ENCODE measurements around the gene FFAR3. TPM values are rescaled to one million over a fixed set of nuclear protein-coding genes. Genes with fewer than 3 reads are reported as not detected.

Gene FFAR3
- total and polyA plus RNA-seq, 2 of the 13 experiments (the other 11 are each of a cell fraction or from before 2014, with no cell fraction given), result not detected

DNA sequence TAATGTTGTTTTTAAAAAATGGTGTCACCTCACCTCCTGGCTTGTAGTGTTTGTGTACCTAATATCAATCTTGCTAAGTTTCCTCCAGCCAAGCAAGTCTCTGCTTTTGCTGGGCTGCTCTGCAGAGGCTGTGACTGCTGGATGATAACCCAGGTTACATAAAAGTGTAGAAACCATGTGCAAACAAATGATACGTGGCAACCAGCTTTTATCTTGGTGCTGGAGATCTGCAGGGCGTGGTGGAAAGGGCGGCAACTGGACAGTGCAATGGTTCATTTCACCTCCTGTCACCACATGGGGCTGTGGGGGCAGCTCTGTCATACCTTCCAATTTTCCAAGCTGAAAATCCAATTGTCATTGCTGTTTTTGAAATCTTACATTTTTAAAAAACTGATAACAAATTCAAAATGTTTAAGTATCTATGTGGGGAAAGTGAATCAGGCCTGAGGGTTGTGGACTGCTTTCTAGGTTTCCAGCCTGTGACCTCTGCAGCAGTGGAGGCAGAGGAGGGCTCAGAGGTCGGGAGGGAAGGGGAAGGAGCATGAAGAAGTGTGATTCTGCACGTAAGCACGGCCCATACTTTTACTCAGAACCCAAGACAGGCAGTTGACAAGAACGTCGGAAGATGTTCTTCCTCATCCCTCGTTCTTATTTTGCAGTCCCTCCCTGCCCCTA is 22.3 kb downstream of the FFAR3 start (continued):
- TF ChIP-seq ZNF367 (CRISPR knock-in tag; IDR thresholded peaks at IDR 0.05; ENCODE audit: borderline replicate concordance) (no peak), SRSF4 (IDR thresholded peaks at IDR 0.05; ENCODE audit: low read depth, low read length, poor library complexity, severe bottlenecking) (no peak), JARID2 (CRISPR knock-in tag; IDR thresholded peaks at IDR 0.05; ENCODE audit: insufficient replicate concordance) (no peak), DR1 (CRISPR knock-in tag; IDR thresholded peaks at IDR 0.05) (no peak), CEBPB (IDR thresholded peaks at IDR 0.05; ENCODE audit: borderline replicate concordance, low read depth, low read length) (no peak), FOXP1 (IDR thresholded peaks at IDR 0.05) (no peak), FOXP1 (CRISPR knock-in tag; IDR thresholded peaks at IDR 0.05) (peak; percentile 61; the same call in 1 of the 2 replicates), ATF7 (IDR thresholded peaks at IDR 0.05) (no peak), ATF7 (CRISPR knock-in tag; IDR thresholded peaks at IDR 0.05) (peak; percentile 69; the same call in 1 of the 2 replicates), ZFP41 (CRISPR knock-in tag; IDR thresholded peaks at IDR 0.05; ENCODE audit: borderline replicate concordance) (no peak), ZNF496 (CRISPR knock-in tag; IDR thresholded peaks at IDR 0.05; ENCODE audit: insufficient replicate concordance) (no peak), NONO (IDR thresholded peaks at IDR 0.05) (no peak), NONO (CRISPR knock-in tag; conservative IDR thresholded peaks at IDR 0.05) (0 out of 2 replicates have a peak, but pooled peaks have one; percentile 36), SRSF9 (IDR thresholded peaks at IDR 0.05; ENCODE audit: borderline replicate concordance, insufficient read depth, low read depth, low read length, poor library complexity, severe bottlenecking) (no peak), TERF1 (CRISPR knock-in tag; IDR thresholded peaks at IDR 0.05) (no peak), ZBTB8A (CRISPR knock-in tag; IDR thresholded peaks at IDR 0.05; ENCODE audit: borderline replicate concordance, low read depth) (no peak), EP300 (IDR thresholded peaks at IDR 0.05; ENCODE audit: low read depth in 2 of 2, low read length in 2 of 2) (peak in 1 of 2 experiments; percentile 78; a peak in 1 of 4 replicates), EP300 (CRISPR knock-in tag; IDR thresholded peaks at IDR 0.05; ENCODE audit: borderline replicate concordance) (no peak), ZNF557 (CRISPR knock-in tag; IDR thresholded peaks at IDR 0.05) (no peak), KLF12 (CRISPR knock-in tag; IDR thresholded peaks at IDR 0.05; ENCODE audit: borderline replicate concordance) (peak; percentile 92; the same call in 1 of the 2 replicates), ZBTB7A (CRISPR knock-in tag; IDR thresholded peaks at IDR 0.05) (no peak), ZNF101 (CRISPR knock-in tag; IDR thresholded peaks at IDR 0.05; ENCODE audit: borderline replicate concordance, low read depth) (no peak), HMG20B (CRISPR knock-in tag; conservative IDR thresholded peaks at IDR 0.05) (no peak), IKZF4 (CRISPR knock-in tag; IDR thresholded peaks at IDR 0.05; ENCODE audit: borderline replicate concordance, low read depth, not compliant biosample characterization) (no peak), REXO4 (CRISPR knock-in tag; IDR thresholded peaks at IDR 0.05; ENCODE audit: borderline replicate concordance) (no peak), ZNF329 (CRISPR knock-in tag; IDR thresholded peaks at IDR 0.05; ENCODE audit: low read depth) (0 out of 2 replicates have a peak, but pooled peaks have one; percentile 30), ZSCAN20 (CRISPR knock-in tag; IDR thresholded peaks at IDR 0.05; ENCODE audit: borderline replicate concordance) (no peak)
- TF ChIP-seq, protein P1, sequence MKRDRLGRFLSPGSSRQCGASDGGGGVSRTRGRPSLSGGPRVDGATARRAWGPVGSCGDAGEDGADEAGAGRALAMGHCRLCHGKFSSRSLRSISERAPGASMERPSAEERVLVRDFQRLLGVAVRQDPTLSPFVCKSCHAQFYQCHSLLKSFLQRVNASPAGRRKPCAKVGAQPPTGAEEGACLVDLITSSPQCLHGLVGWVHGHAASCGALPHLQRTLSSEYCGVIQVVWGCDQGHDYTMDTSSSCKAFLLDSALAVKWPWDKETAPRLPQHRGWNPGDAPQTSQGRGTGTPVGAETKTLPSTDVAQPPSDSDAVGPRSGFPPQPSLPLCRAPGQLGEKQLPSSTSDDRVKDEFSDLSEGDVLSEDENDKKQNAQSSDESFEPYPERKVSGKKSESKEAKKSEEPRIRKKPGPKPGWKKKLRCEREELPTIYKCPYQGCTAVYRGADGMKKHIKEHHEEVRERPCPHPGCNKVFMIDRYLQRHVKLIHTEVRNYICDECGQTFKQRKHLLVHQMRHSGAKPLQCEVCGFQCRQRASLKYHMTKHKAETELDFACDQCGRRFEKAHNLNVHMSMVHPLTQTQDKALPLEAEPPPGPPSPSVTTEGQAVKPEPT (CRISPR knock-in tag; IDR thresholded peaks at IDR 0.05; ENCODE audit: low read depth), result no peak
